ENCODE data around the gene KMT2D. TPM values are rescaled to one million over a fixed set of nuclear protein-coding genes. Genes with fewer than 3 reads are reported as not detected.

Gene KMT2D
- total RNA-seq, 2 experiments from 2014 or later, result 41.8 to 129 TPM

GRCh38 chr12:49108958-49109404 lies 48.4 kb upstream of the KMT2D start:
- Histone ChIP-seq H4K20me1 (ENCODE audit: insufficient read depth, low read length) (no peaks in the 10 kb centered on the region), H3K27ac (ENCODE audit: low read depth, low read length, poor library complexity, severe bottlenecking) (no peak overlapping the region), H3K9me2 (ENCODE audit: insufficient read depth, low read length) (no peaks in the 10 kb centered on the region), H3K4me3 (ENCODE audit: low read depth, low read length, poor library complexity, severe bottlenecking) (peak overlapping the region; percentile 81), H2AFZ (ENCODE audit: low read length) (no peak overlapping the region), H3K36me3 (ENCODE audit: insufficient read depth, low read length) (peaks cover 3% of the 10 kb centered on the region; the same call in 1 of the 2 replicates), H3K9me3 (ENCODE audit: low read length) (no peaks in the 10 kb centered on the region), H3K4me2 (ENCODE audit: low read length) (peak overlapping the region; percentile 76), H3K79me2 (ENCODE audit: insufficient read depth, low read depth, low read length) (no peaks in the 10 kb centered on the region), H3K4me1 (ENCODE audit: insufficient read depth, low read length, poor library complexity, severe bottlenecking) (peaks cover 44% of the 10 kb centered on the region)
- ChIA-PET POLR2A (interaction anchor here (0.7 to 1.1 kb wide), 2 partner anchors 21 to 22 kb away, joined by 3 read pairs; partner anchors contain the start of gene TUBA1B), CTCF (ENCODE audit: unreplicated experiment) (no interaction called here)
- TF ChIP-seq EZH2phosphoT487 (IDR thresholded peaks at IDR 0.05; ENCODE audit: borderline replicate concordance, low read depth, low read length) (no peak), CTCF (conservative IDR thresholded peaks at IDR 0.05; ENCODE audit: low read length) (no peak)
- intact Hi-C loops (cut with micrococcal nuclease; ENCODE audit: unreplicated experiment), result no loop called here
- no peak for DNase-seq (ENCODE audit: low spot score)
- TSS peak; percentile 53 for BruUV-seq (replicated peaks)

GRCh38 chr12:49105504-49106084 lies 45.0 kb upstream of the KMT2D start:
- no TSS peak for BruUV-seq (replicated peaks)
- TF ChIP-seq EZH2phosphoT487 (IDR thresholded peaks at IDR 0.05; ENCODE audit: borderline replicate concordance, low read depth, low read length) (no peak), CTCF (conservative IDR thresholded peaks at IDR 0.05; ENCODE audit: low read length) (no peak)
- H3K27ac ChIP-seq (ENCODE audit: low read depth, low read length, poor library complexity, severe bottlenecking), result no peak overlapping the region

GRCh38 chr12:49104822-49105221 lies 44.2 kb upstream of the KMT2D start:
- ChIA-PET POLR2A (interaction anchor here (0.5 to 1.8 kb wide), 7 partner anchors 13 to 1198 kb away, joined by 3 to 6 read pairs (median 4); no protein-coding TSS in a partner anchor), CTCF (ENCODE audit: unreplicated experiment) (interaction anchor here (0.7 to 3.4 kb wide), 2 partner anchors 13 to 17 kb away, joined by 3 to 16 read pairs; no protein-coding TSS in a partner anchor)
- H3K4me2 ChIP-seq (ENCODE audit: low read length), result peak overlapping the region; percentile 49; the same call in 1 of the 2 replicates
- no peak for DNase-seq (ENCODE audit: low spot score)
- H3K4me1 ChIP-seq (ENCODE audit: insufficient read depth, low read length, poor library complexity, severe bottlenecking), result peaks cover 43% of the 10 kb centered on the region
- H2AFZ ChIP-seq (ENCODE audit: low read length), result no peak overlapping the region
- intact Hi-C loops (cut with micrococcal nuclease; ENCODE audit: unreplicated experiment), result no loop called here
- H3K9me2 ChIP-seq (ENCODE audit: insufficient read depth, low read length), result no peaks in the 10 kb centered on the region
- no peaks in the 10 kb centered on the region for H4K20me1 ChIP-seq (ENCODE audit: insufficient read depth, low read length)
- no peak overlapping the region for H3K4me3 ChIP-seq (ENCODE audit: low read depth, low read length, poor library complexity, severe bottlenecking)
- no TSS peak for BruUV-seq (replicated peaks)
- H3K36me3 ChIP-seq (ENCODE audit: insufficient read depth, low read length), result peaks cover 21% of the 10 kb centered on the region
- TF ChIP-seq CTCF (conservative IDR thresholded peaks at IDR 0.05; ENCODE audit: low read length), result no peak
- no peak for TF ChIP-seq EZH2phosphoT487 (IDR thresholded peaks at IDR 0.05; ENCODE audit: borderline replicate concordance, low read depth, low read length)
- H3K79me2 ChIP-seq (ENCODE audit: insufficient read depth, low read depth, low read length), result no peaks in the 10 kb centered on the region
- no peak overlapping the region for H3K27ac ChIP-seq (ENCODE audit: low read depth, low read length, poor library complexity, severe bottlenecking)
- no peaks in the 10 kb centered on the region for H3K9me3 ChIP-seq (ENCODE audit: low read length)

More at GRCh38 chr12:49105504-49106084, 45.0 kb upstream of the KMT2D start:
- Histone ChIP-seq H3K4me1 (ENCODE audit: insufficient read depth, low read length, poor library complexity, severe bottlenecking) (peaks cover 43% of the 10 kb centered on the region), H3K9me3 (ENCODE audit: low read length) (no peaks in the 10 kb centered on the region), H4K20me1 (ENCODE audit: insufficient read depth, low read length) (no peaks in the 10 kb centered on the region), H2AFZ (ENCODE audit: low read length) (peak overlapping the region; percentile 30; the same call in 1 of the 2 replicates), H3K36me3 (ENCODE audit: insufficient read depth, low read length) (peaks cover 21% of the 10 kb centered on the region), H3K4me2 (ENCODE audit: low read length) (peak overlapping the region; percentile 49), H3K4me3 (ENCODE audit: low read depth, low read length, poor library complexity, severe bottlenecking) (peak overlapping the region; percentile 10), H3K79me2 (ENCODE audit: insufficient read depth, low read depth, low read length) (no peaks in the 10 kb centered on the region), H3K9me2 (ENCODE audit: insufficient read depth, low read length) (no peaks in the 10 kb centered on the region)
- peak; percentile 25 for DNase-seq (ENCODE audit: low spot score)
- CTCF ChIA-PET (ENCODE audit: unreplicated experiment), result interaction anchor here (0.7 to 3.4 kb wide), 2 partner anchors 14 to 17 kb away, joined by 3 to 16 read pairs; no protein-coding TSS in a partner anchor
- POLR2A ChIA-PET, result interaction anchor here (0.5 to 1.8 kb wide), 8 partner anchors 12 to 949 kb away, joined by 3 to 7 read pairs (median 4); no protein-coding TSS in a partner anchor
- intact Hi-C loops (cut with micrococcal nuclease; ENCODE audit: unreplicated experiment), result no loop called here
